Neural progenitor cell (in vitro differentiated cells): ENCODE measurements around the gene SAMD8. TPM values are rescaled to one million over a fixed set of nuclear protein-coding genes. Genes with fewer than 3 reads are reported as not detected.
"Not testable (repeated sequence)": the region's sequence is repeated elsewhere in the genome, so short reads cannot be mapped to it uniquely, and the experiment has no call there.

Source experiments
- DNase-seq: peaks from one replicate; pipeline ENCODE4 v3.0.0-alpha.2; 2016; ENCODE audit warnings: low spot score
- H2AFZ ChIP-seq: fragments of 200-600 bp; sonication (generic); replicated peaks from 2 replicates; pipeline ENCODE4 v1.6.1; 2016; ENCODE audit warnings: antibody characterized with exemption
- H3F3A ChIP-seq: fragments of 200-600 bp; sonication (generic); 2 replicates; pipeline ENCODE4 v1.6.1; 2016; ENCODE audit warnings: antibody characterized with exemption, low read depth
- H3K27ac ChIP-seq: fragments of 200-600 bp; sonication (generic); 2 replicates; pipeline ENCODE4 v1.5.1; 2016; ENCODE audit warnings: mild to moderate bottlenecking
- H3K27me3 ChIP-seq: fragments of 200-600 bp; sonication (generic); 2 replicates; pipeline ENCODE4 v1.6.1; 2016; ENCODE audit warnings: mild to moderate bottlenecking, moderate library complexity
- H3K36me3 ChIP-seq: fragments of 200-600 bp; sonication (generic); 2 replicates; pipeline ENCODE4 v1.5.1; 2016
- H3K4me1 ChIP-seq: fragments of 200-600 bp; sonication (generic); 2 replicates; pipeline ENCODE4 v1.6.1; 2016; ENCODE audit warnings: mixed run types
- H3K4me2 ChIP-seq: fragments of 200-600 bp; sonication (generic); 2 replicates; pipeline ENCODE4 v1.6.1; 2016
- H3K4me3 ChIP-seq: fragments of 200-600 bp; sonication (generic); 2 replicates; pipeline ENCODE4 v1.5.1; 2016
- H3K79me2 ChIP-seq: fragments of 200-600 bp; sonication (generic); 2 replicates; pipeline ENCODE4 v1.6.1; 2016; ENCODE audit warnings: low read depth
- H3K9ac ChIP-seq: fragments of 200-600 bp; sonication (generic); 2 replicates; pipeline ENCODE4 v1.6.1; 2016
- H3K9me3 ChIP-seq: fragments of 200-600 bp; sonication (generic); 2 replicates; pipeline ENCODE4 v1.5.1; 2016; ENCODE audit warnings: low read depth
- H4K20me1 ChIP-seq: fragments of 200-600 bp; sonication (generic); 2 replicates; pipeline ENCODE4 v1.6.1; 2016; ENCODE audit warnings: low read depth
- H3K27ac Mint-ChIP-seq: 3 replicates; pipeline ENCODE4 v1.8.0; 2021; ENCODE audit warnings: mixed read lengths
- H3K27me3 Mint-ChIP-seq: 2 replicates; pipeline ENCODE4 v1.8.0; 2022; ENCODE audit warnings: low read depth, mild to moderate bottlenecking, inconsistent platforms, moderate library complexity, mixed read lengths; ENCODE audit not compliant: insufficient read depth
- H3K36me3 Mint-ChIP-seq: 3 replicates; pipeline ENCODE4 v1.8.0; 2021; ENCODE audit warnings: mixed read lengths
- H3K4me1 Mint-ChIP-seq: 3 replicates; pipeline ENCODE4 v1.8.0; 2021; ENCODE audit warnings: mixed read lengths
- H3K4me3 Mint-ChIP-seq: 3 replicates; pipeline ENCODE4 v1.8.0; 2021; ENCODE audit warnings: mild to moderate bottlenecking, moderate library complexity, mixed read lengths
- H3K9me3 Mint-ChIP-seq: 3 replicates; pipeline ENCODE4 v1.8.0; 2020; ENCODE audit warnings: mixed read lengths
- CTCF ChIP-seq: fragments of 200-600 bp; sonication (generic); IDR thresholded peaks from 2 replicates; pipeline ENCODE4 v1.5.1; 2017; ENCODE audit warnings: antibody characterized with exemption, mild to moderate bottlenecking
- EZH2 ChIP-seq: fragments of 200-600 bp; sonication (generic); IDR thresholded peaks from 2 replicates; pipeline ENCODE4 v1.6.1; 2017; ENCODE audit warnings: antibody characterized with exemption, mild to moderate bottlenecking, moderate library complexity
- EZH2phosphoT487 ChIP-seq: fragments of 200-600 bp; sonication (generic); IDR thresholded peaks from 2 replicates; pipeline ENCODE4 v1.6.1; 2017; ENCODE audit warnings: antibody characterized with exemption
- total RNA-seq: library from RNA; depleted of rRNA; stranded (reverse); fragments of >200 nt; gene quantifications from 2 replicates; pipeline ENCODE4 v1.2.3, GENCODE V29; 2015; ENCODE audit warnings: low replicate concordance

The SAMD8 gene
- total RNA-seq, 1 donor from 2014 or later = 39.5 TPM

- TF ChIP-seq CTCF = no peak
- no peak for TF ChIP-seq EZH2
- no peak for TF ChIP-seq EZH2phosphoT487
- H3K4me1 Mint-ChIP-seq = no peaks in the 10 kb centered on the region
- no peak for DNase-seq
- Histone ChIP-seq H3K27me3 (no peaks in the 10 kb centered on the region), H3K4me3 (no peak overlapping the region), H3K79me2 (peaks cover 75% of the 10 kb centered on the region), H3K9me3 (no peaks in the 10 kb centered on the region), H3K9ac (no peak overlapping the region), H2AFZ (no peak overlapping the region), H4K20me1 (peaks cover 9% of the 10 kb centered on the region), H3K4me2 (no peak overlapping the region), H3F3A (no peaks in the 10 kb centered on the region), H3K36me3 (no peaks in the 10 kb centered on the region), H3K27ac (no peak overlapping the region), H3K4me1 (no peaks in the 10 kb centered on the region)
- no peaks in the 10 kb centered on the region for H3K9me3 Mint-ChIP-seq
- H3K27me3 Mint-ChIP-seq = peaks cover 2% of the 10 kb centered on the region
- H3K4me3 Mint-ChIP-seq = no peak overlapping the region
- H3K36me3 Mint-ChIP-seq = peaks cover 1% of the 10 kb centered on the region
- no peak overlapping the region for H3K27ac Mint-ChIP-seq
Measured at GRCh38 chr10:75129537-75129936, 18.1 kb downstream of the SAMD8 start.

GRCh38 chr10:75133701-75134100 lies 22.2 kb downstream of the SAMD8 start:
- not testable (repeated sequence) for H3K4me1 Mint-ChIP-seq, H3K27ac ChIP-seq, H3K36me3 ChIP-seq, H2AFZ ChIP-seq, H3K4me3 Mint-ChIP-seq, H3K4me2 ChIP-seq, H3K27me3 Mint-ChIP-seq, DNase-seq, H3K27ac Mint-ChIP-seq, H3F3A ChIP-seq, H3K9ac ChIP-seq, H3K4me3 ChIP-seq, H3K9me3 Mint-ChIP-seq, H3K36me3 Mint-ChIP-seq, H4K20me1 ChIP-seq, H3K27me3 ChIP-seq, H3K4me1 ChIP-seq, H3K9me3 ChIP-seq
- H3K79me2 ChIP-seq = peaks cover 91% of the 10 kb centered on the region

- Mint-ChIP-seq H3K36me3 (no peaks in the 10 kb centered on the region), H3K4me1 (no peaks in the 10 kb centered on the region), H3K9me3 (no peaks in the 10 kb centered on the region), H3K4me3 (no peak overlapping the region), H3K27ac (no peak overlapping the region), H3K27me3 (peaks cover 2% of the 10 kb centered on the region)
- no peaks in the 10 kb centered on the region for H3K4me1 ChIP-seq
- no peak for DNase-seq
- H3K9ac ChIP-seq = no peak overlapping the region
- no peaks in the 10 kb centered on the region for H3K9me3 ChIP-seq
- H3K27me3 ChIP-seq = no peaks in the 10 kb centered on the region
- H3F3A ChIP-seq = peaks cover 17% of the 10 kb centered on the region
- TF ChIP-seq CTCF (no peak), EZH2 (no peak), EZH2phosphoT487 (no peak)
- H3K4me3 ChIP-seq = no peak overlapping the region
- H3K4me2 ChIP-seq = no peak overlapping the region
- no peak overlapping the region for H2AFZ ChIP-seq
- peaks cover 95% of the 10 kb centered on the region for H3K79me2 ChIP-seq
- peaks cover 12% of the 10 kb centered on the region for H4K20me1 ChIP-seq
- H3K27ac ChIP-seq = no peak overlapping the region
- H3K36me3 ChIP-seq = no peaks in the 10 kb centered on the region
Measured at GRCh38 chr10:75136346-75136745, 24.9 kb downstream of the SAMD8 start.

GRCh38 chr10:75137533-75138438 lies 26.3 kb downstream of the SAMD8 start:
- peaks cover 93% of the 10 kb centered on the region for H3K79me2 ChIP-seq

More at GRCh38 chr10:75137533-75138438, 26.3 kb downstream of the SAMD8 start:
- DNase-seq = no peak
- H3F3A ChIP-seq = peaks cover 17% of the 10 kb centered on the region
- H3K27ac ChIP-seq = no peak overlapping the region
- no peak overlapping the region for H2AFZ ChIP-seq
- Mint-ChIP-seq H3K4me3 (no peak overlapping the region), H3K9me3 (no peaks in the 10 kb centered on the region), H3K27ac (no peak overlapping the region), H3K36me3 (no peaks in the 10 kb centered on the region), H3K4me1 (no peaks in the 10 kb centered on the region), H3K27me3 (peaks cover 2% of the 10 kb centered on the region)
- no peaks in the 10 kb centered on the region for H3K9me3 ChIP-seq
- H3K4me3 ChIP-seq = no peak overlapping the region
- peaks cover 12% of the 10 kb centered on the region for H4K20me1 ChIP-seq
- H3K27me3 ChIP-seq = no peaks in the 10 kb centered on the region
- no peak overlapping the region for H3K9ac ChIP-seq
- no peak for TF ChIP-seq CTCF
- TF ChIP-seq EZH2phosphoT487 = no peak
- no peak for TF ChIP-seq EZH2
- no peaks in the 10 kb centered on the region for H3K4me1 ChIP-seq
- no peak overlapping the region for H3K4me2 ChIP-seq
- H3K36me3 ChIP-seq = no peaks in the 10 kb centered on the region
